ENCODE measurements around the gene ROR2.

GRCh38 chr9:91720751-91721705 lies 229.0 kb downstream of the ROR2 start:
- no peak for TF ChIP-seq EP300 (IDR thresholded peaks at IDR 0.05; ENCODE audit: borderline replicate concordance in 1 of 2, low read depth in 2 of 2, low read length in 2 of 2)
- no peak for TF ChIP-seq POLR2A (IDR thresholded peaks at IDR 0.05; ENCODE audit: control extremely low read depth in 1 of 2, low read depth in 2 of 2, low read length in 2 of 2)
- no peak for TF ChIP-seq KDM5A (IDR thresholded peaks at IDR 0.05; ENCODE audit: low read length)
- TF ChIP-seq TEAD4 (IDR thresholded peaks at IDR 0.05; ENCODE audit: low read depth, low read length) = no peak
- TF ChIP-seq, protein P1, sequence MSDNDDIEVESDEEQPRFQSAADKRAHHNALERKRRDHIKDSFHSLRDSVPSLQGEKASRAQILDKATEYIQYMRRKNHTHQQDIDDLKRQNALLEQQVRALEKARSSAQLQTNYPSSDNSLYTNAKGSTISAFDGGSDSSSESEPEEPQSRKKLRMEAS (IDR thresholded peaks at IDR 0.05) = no peak
- TF ChIP-seq YY1 (IDR thresholded peaks at IDR 0.05; ENCODE audit: low read depth, low read length) = no peak
- TF ChIP-seq TAF1 (IDR thresholded peaks at IDR 0.05; ENCODE audit: low read depth, low read length) = no peak

Data from H1 (cell line).